Measurements from ENCODE around the gene CD7. TPM values are rescaled to one million over a fixed set of nuclear protein-coding genes. Genes with fewer than 3 reads are reported as not detected.

CD7 gene
- total and polyA plus RNA-seq, 2 donors (not counting 3 experiments of a cell fraction or from before 2014, with no cell fraction given): not detected

- ChIA-PET CTCF (no interaction called here), POLR2A (no interaction called here)
- no peak overlapping the region for H3K4me2 ChIP-seq (ENCODE audit: insufficient read depth, low read length)
- intact Hi-C loops (cut with micrococcal nuclease): no loop called here
- TF ChIP-seq MYC (IDR thresholded peaks at IDR 0.05; ENCODE audit: low read depth, low read length): no peak
- no peak for TF ChIP-seq POLR2A (IDR thresholded peaks at IDR 0.05; ENCODE audit: low read depth, low read length)
- H3K9me1 ChIP-seq (replicated peaks; ENCODE audit: control insufficient read depth, extremely low read depth, insufficient read depth, low read length): no peaks in the 10 kb centered on the region
- dilution Hi-C loops (cut with MboI; ENCODE audit: extremely low pct_ligation_motif_present, low sequenced_read_pairs): no loop called here
- peaks cover 8% of the 10 kb centered on the region for H3K4me1 ChIP-seq (ENCODE audit: control insufficient read depth, extremely low read depth, insufficient read depth, low read length)
- BruUV-seq (replicated peaks): no TSS peak
- no peaks in the 10 kb centered on the region for H3K27me3 ChIP-seq (ENCODE audit: control insufficient read depth in 2 of 2, insufficient read depth in 2 of 2, low read length in 2 of 2)
- no peak overlapping the region for H3K27ac ChIP-seq (ENCODE audit: insufficient read depth, low read depth, low read length)
- DNase-seq (ENCODE audit: low read depth, low spot score): no peak
- H4K20me1 ChIP-seq (replicated peaks; ENCODE audit: control insufficient read depth, extremely low read depth, insufficient read depth, low read length): no peaks in the 10 kb centered on the region
- FAIRE-seq: no peak
- H3K79me2 ChIP-seq (ENCODE audit: control insufficient read depth, insufficient read depth, low read length): no peaks in the 10 kb centered on the region
- H3K4me3 ChIP-seq (replicated peaks in 1 of 3; ENCODE audit: insufficient read depth in 1 of 3, low read depth in 1 of 3, low read length in 3 of 3): no peak overlapping the region
- H3K36me3 ChIP-seq (ENCODE audit: control insufficient read depth in 2 of 2, extremely low read depth in 1 of 2, insufficient read depth in 2 of 2, low read length in 2 of 2): no peaks in the 10 kb centered on the region
- H3K9me3 ChIP-seq (replicated peaks; ENCODE audit: control insufficient read depth, insufficient read depth, low read length): no peaks in the 10 kb centered on the region
- H3K9ac ChIP-seq (replicated peaks; ENCODE audit: extremely low read depth, insufficient read depth, low read length): no peak overlapping the region
- H2AFZ ChIP-seq (ENCODE audit: low read depth, low read length): no peak overlapping the region
Measured at GRCh38 chr17:82281076-82281475, 36.3 kb downstream of the CD7 start.

DNA sequence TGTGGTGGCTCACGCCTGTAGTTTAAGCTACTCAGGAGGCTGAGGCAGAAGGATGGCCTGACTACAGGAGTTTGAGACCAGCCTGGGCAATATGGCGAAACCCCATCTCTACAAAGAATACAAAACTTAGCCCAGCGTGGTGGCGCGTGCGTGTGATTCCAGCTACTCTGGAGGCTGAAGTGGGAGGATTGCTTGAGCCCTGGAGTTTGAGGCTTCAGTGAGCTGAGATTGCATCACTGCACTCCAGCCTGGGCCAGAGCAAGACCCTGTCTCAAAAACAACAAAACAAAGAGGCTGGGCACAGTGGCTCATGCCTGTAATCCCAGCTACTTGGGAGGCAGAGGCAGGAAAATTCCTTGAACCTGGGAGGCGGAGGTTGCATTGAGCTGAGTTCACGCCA is 36.9 kb downstream of the CD7 start:
- POLR2A ChIA-PET: no interaction called here

More for the DNA sequence above, 36.9 kb downstream of the CD7 start:
- Histone ChIP-seq H2AFZ (ENCODE audit: low read depth, low read length) (no peak overlapping the region), H3K9ac (replicated peaks; ENCODE audit: extremely low read depth, insufficient read depth, low read length) (no peak overlapping the region), H3K27ac (ENCODE audit: insufficient read depth, low read depth, low read length) (no peak overlapping the region), H3K36me3 (ENCODE audit: control insufficient read depth in 2 of 2, extremely low read depth in 1 of 2, insufficient read depth in 2 of 2, low read length in 2 of 2) (no peaks in the 10 kb centered on the region), H3K79me2 (ENCODE audit: control insufficient read depth, insufficient read depth, low read length) (no peaks in the 10 kb centered on the region), H3K27me3 (ENCODE audit: control insufficient read depth in 2 of 2, insufficient read depth in 2 of 2, low read length in 2 of 2) (no peaks in the 10 kb centered on the region), H4K20me1 (replicated peaks; ENCODE audit: control insufficient read depth, extremely low read depth, insufficient read depth, low read length) (no peaks in the 10 kb centered on the region), H3K9me3 (replicated peaks; ENCODE audit: control insufficient read depth, insufficient read depth, low read length) (no peaks in the 10 kb centered on the region), H3K4me3 (replicated peaks in 1 of 3; ENCODE audit: insufficient read depth in 1 of 3, low read depth in 1 of 3, low read length in 3 of 3) (no peak overlapping the region), H3K4me2 (ENCODE audit: insufficient read depth, low read length) (no peak overlapping the region), H3K4me1 (ENCODE audit: control insufficient read depth, extremely low read depth, insufficient read depth, low read length) (peaks cover 8% of the 10 kb centered on the region), H3K9me1 (replicated peaks; ENCODE audit: control insufficient read depth, extremely low read depth, insufficient read depth, low read length) (no peaks in the 10 kb centered on the region)
- intact Hi-C loops (cut with micrococcal nuclease) (no loop called here), dilution Hi-C loops (cut with MboI; ENCODE audit: extremely low pct_ligation_motif_present, low sequenced_read_pairs) (no loop called here)
- BruUV-seq (replicated peaks): no TSS peak
- no peak for DNase-seq (ENCODE audit: low read depth, low spot score)
- TF ChIP-seq JUN (IDR thresholded peaks at IDR 0.05; ENCODE audit: borderline replicate concordance, insufficient read depth, insufficient read length, low read depth): no peak
- no peak for TF ChIP-seq EZH2 (IDR thresholded peaks at IDR 0.05; ENCODE audit: borderline replicate concordance, low read depth, low read length, severe bottlenecking)
- TF ChIP-seq MAX (IDR thresholded peaks at IDR 0.05; ENCODE audit: insufficient read depth, insufficient read length): no peak
- no peak for TF ChIP-seq FOS (IDR thresholded peaks at IDR 0.05; ENCODE audit: borderline replicate concordance, insufficient read depth, low read length)
- no peak for TF ChIP-seq MYC (IDR thresholded peaks at IDR 0.05; ENCODE audit: low read depth, low read length)
- no peak for TF ChIP-seq GATA2 (IDR thresholded peaks at IDR 0.05; ENCODE audit: insufficient read depth, insufficient read length, low read depth, low read length)
- TF ChIP-seq, protein P1, sequence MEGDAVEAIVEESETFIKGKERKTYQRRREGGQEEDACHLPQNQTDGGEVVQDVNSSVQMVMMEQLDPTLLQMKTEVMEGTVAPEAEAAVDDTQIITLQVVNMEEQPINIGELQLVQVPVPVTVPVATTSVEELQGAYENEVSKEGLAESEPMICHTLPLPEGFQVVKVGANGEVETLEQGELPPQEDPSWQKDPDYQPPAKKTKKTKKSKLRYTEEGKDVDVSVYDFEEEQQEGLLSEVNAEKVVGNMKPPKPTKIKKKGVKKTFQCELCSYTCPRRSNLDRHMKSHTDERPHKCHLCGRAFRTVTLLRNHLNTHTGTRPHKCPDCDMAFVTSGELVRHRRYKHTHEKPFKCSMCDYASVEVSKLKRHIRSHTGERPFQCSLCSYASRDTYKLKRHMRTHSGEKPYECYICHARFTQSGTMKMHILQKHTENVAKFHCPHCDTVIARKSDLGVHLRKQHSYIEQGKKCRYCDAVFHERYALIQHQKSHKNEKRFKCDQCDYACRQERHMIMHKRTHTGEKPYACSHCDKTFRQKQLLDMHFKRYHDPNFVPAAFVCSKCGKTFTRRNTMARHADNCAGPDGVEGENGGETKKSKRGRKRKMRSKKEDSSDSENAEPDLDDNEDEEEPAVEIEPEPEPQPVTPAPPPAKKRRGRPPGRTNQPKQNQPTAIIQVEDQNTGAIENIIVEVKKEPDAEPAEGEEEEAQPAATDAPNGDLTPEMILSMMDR (IDR thresholded peaks at IDR 0.05; ENCODE audit: extremely low read depth in 1 of 2, insufficient read depth in 1 of 2, low read depth in 1 of 2, low read length in 2 of 2): no peak
- no peak for TF ChIP-seq POLR2A (IDR thresholded peaks at IDR 0.05; ENCODE audit: low read depth, low read length)
- CTCF ChIA-PET: no interaction called here
- no peak for FAIRE-seq

All from endothelial cell of umbilical vein (primary cell).